NB4 (cell line): ENCODE results near the gene HLCS.

ENCODE experiments used
- CTCF ChIP-seq: IDR thresholded peaks from one replicate; pipeline ENCODE4 v1.5.1; 2012; ENCODE audit warnings: low read depth, low read length
- POLR2A ChIP-seq: IDR thresholded peaks from 2 replicates; pipeline ENCODE4 v1.6.1; 2011; ENCODE audit warnings: mild to moderate bottlenecking; ENCODE audit not compliant: insufficient read length; ENCODE audit errors: extremely low read depth

- TF ChIP-seq CTCF, result no peak
- TF ChIP-seq POLR2A, result no peak
These were observed 43.6 kb downstream of the HLCS start for GRCh38 chr21:36922861-36923260.
